Astrocyte of the spinal cord (primary cell): ENCODE data around the gene BAG1.
A peak's percentile ranks its signal among the peaks of the same experiment; 100 is the strongest.

Source experiments
- DNase-seq: peaks from one replicate; pipeline ENCODE4 v3.0.0; 2011; ENCODE audit warnings: low read depth, low spot score
- H3K4me3 ChIP-seq: 2 replicates; pipeline ENCODE4 v1.5.1; 2011; ENCODE audit warnings: low read depth, mild to moderate bottlenecking, low read length, moderate library complexity
- in situ Hi-C: cut with HindIII; loops from 2 replicates; pipeline ENCODE4 v1.10.0; 2017; ENCODE audit warnings: low sequenced_read_pairs
- TF ChIP-seq, protein P1 (sequence below): IDR thresholded peaks from 2 replicates; pipeline ENCODE4 v1.5.1; 2012; ENCODE audit warnings: low read depth, mild to moderate bottlenecking, low read length, inconsistent platforms

BAG1 gene

DNA sequence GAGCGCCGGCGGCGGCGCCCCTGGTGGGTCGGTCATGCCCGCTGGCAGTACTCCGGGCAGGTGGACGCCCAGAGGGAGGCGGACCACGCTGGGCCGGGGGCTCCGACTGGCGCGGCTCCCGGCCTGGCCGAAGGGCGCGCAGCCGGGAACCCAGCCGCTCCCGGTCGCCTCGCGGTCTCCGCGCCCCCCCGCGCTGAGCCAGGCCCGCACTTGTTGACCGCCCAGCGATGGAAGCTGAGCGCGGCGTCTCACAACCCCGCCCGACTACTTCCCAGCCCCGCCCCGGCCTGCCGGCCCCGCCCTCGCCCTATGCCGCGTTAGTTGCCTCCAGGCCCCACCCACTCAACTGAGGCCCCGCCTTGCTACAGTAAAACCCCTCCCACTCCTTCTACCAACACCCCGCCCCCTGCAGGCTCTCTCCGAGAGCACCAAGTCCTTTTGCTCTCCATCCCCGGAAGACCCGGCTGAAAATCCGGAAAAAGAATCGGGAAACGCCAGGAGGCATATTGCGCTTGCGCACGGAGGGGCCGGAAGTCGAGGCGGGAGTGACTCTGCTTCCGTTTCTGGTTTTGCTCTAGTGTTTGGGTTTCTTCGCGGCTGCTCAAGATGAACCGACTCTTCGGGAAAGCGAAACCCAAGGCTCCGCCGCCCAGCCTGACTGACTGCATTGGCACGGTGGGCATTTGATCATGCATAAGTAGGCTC is at the start of gene BAG1, which contains the start of gene CHMP5:
TSS of gene BAG1 (minus strand) at position 236 of the 705 bp plus-strand sequence.
TSS of gene CHMP5 (plus strand) at position 577 of the 705 bp plus-strand sequence. CDS start at position 607, 30 bp downstream.
- in situ Hi-C loops: no loop called here
- peak within 1 kb of the TSS; percentile 90 for H3K4me3 ChIP-seq
- TF ChIP-seq, protein P1, sequence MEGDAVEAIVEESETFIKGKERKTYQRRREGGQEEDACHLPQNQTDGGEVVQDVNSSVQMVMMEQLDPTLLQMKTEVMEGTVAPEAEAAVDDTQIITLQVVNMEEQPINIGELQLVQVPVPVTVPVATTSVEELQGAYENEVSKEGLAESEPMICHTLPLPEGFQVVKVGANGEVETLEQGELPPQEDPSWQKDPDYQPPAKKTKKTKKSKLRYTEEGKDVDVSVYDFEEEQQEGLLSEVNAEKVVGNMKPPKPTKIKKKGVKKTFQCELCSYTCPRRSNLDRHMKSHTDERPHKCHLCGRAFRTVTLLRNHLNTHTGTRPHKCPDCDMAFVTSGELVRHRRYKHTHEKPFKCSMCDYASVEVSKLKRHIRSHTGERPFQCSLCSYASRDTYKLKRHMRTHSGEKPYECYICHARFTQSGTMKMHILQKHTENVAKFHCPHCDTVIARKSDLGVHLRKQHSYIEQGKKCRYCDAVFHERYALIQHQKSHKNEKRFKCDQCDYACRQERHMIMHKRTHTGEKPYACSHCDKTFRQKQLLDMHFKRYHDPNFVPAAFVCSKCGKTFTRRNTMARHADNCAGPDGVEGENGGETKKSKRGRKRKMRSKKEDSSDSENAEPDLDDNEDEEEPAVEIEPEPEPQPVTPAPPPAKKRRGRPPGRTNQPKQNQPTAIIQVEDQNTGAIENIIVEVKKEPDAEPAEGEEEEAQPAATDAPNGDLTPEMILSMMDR: peak; percentile 43
- DNase-seq: peak; percentile 100

DNA sequence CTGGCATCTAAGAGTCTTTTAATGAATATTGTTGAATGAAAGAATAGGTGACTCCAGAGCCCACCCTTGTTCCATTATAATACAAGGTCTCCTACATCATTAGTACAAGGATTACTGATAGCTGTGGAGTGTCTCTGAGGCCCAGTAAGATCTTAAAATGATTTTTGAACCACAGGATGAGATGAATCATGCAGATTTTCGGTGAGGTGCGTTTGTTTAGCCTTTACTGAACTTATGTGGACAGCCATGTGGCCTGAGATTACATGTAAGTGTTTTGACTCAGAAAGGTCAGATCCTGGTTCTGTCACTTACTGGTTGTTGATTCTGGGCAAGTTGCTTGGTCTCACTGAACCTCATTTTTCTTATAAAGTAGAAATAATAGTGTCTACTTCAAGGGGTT is 47.4 kb upstream of the BAG1 start:
- no peak for DNase-seq
- TF ChIP-seq, protein P1: no peak
- no peak overlapping the region for H3K4me3 ChIP-seq
- in situ Hi-C loops: no loop called here

DNA sequence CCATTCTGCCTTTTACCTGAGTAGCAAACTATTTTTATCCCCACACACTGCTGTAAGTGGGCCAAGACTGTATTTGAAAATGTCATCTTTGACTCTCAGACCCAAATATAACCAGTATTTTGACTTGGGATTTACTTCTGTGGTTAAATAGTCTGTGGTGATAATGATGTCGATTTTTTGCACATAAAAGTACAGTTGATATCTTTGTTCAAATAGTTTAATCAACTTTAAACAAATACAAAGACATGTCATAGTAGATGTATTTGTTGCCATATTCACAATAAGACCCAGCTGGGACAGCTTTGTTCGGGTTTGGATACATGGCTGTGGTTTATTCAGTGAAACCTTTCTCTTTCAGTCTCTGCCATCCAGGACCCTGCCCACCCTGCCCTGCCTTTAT is 46.2 kb upstream of the BAG1 start:
- DNase-seq: no peak
- H3K4me3 ChIP-seq: no peak overlapping the region
- in situ Hi-C loops: no loop called here
- TF ChIP-seq, protein P1: no peak

DNA sequence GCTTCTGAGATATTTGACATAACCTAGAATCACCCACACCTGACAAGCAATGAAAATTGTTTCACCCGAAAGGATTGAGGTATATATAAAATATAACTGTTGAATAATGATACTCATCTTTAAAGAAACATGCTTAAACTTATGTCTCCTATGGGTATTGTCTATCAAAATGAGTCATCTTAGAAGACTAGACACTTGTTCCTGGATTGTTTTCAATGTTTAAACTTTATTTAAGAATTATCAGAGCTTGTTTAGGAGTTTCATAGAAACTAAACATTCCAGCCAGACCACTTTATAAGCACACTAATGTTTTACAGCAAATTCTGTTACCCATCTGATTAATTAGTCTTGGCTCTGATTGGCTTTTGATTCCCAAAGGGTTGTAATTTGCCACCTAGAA is 45.4 kb upstream of the BAG1 start:
- TF ChIP-seq, protein P1: no peak
- DNase-seq: no peak
- in situ Hi-C loops: no loop called here
- H3K4me3 ChIP-seq: no peak overlapping the region

DNA sequence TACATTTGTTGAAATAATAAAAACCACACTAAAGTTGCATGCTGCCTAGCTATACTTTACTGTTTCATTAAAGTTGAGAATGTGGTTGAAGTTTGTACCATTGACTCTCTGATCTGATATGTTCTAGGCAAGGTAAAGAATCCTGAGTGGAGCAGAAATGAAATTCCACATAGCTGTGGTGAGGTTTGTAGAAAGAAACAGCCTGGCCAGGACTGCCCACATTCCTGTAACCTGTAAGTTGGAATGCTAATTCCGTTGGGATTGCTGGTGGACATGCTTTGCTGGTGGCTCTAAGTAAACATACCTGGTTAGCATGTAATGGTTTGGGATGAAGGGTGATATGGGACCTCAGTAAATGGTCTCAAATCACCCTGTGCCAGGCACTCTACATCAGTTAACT is 42.6 kb upstream of the BAG1 start:
- TF ChIP-seq, protein P1: no peak
- peak; percentile 19 for DNase-seq
- in situ Hi-C loops: no loop called here
- H3K4me3 ChIP-seq: no peak overlapping the region

DNA sequence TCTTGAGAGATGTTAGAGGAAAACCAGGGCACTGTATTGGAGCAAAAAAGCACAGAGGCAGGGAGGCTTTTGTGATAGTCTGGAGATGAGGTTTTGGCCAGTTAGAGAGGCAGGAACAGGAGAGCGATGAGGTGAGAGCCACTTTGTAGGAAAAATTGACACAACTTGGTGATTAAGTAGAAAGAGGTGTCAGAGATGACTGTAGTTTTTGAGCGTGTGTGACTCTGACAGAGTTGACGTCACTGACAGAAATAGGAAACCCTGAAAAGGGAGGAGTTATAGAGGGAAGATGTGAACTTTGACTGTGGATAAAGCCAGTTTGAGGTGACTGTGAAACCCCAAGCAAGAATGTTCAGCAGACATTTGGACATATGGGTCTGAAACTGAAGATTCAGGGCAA is 41.5 kb upstream of the BAG1 start:
- TF ChIP-seq, protein P1: no peak
- H3K4me3 ChIP-seq: no peak overlapping the region
- no peak for DNase-seq
- in situ Hi-C loops: no loop called here
